Nephron (organoid): Measurements from ENCODE around the gene TSC22D2.

ENCODE experiments used
- H3K27ac Mint-ChIP-seq, 3 experiments: 2 replicates each; pipeline ENCODE4 v1.8.0; 2020; ENCODE audit warnings: mixed read lengths in 3 of 3, mild to moderate bottlenecking in 2 of 3, moderate library complexity in 1 of 3
- H3K27me3 Mint-ChIP-seq: 2 replicates; pipeline ENCODE4 v1.8.0; 2021; ENCODE audit warnings: low read depth, mild to moderate bottlenecking, moderate library complexity, mixed read lengths
- H3K36me3 Mint-ChIP-seq: 2 replicates; pipeline ENCODE4 v1.8.0; 2020; ENCODE audit warnings: low read depth, mixed read lengths
- H3K4me1 Mint-ChIP-seq: 2 replicates; pipeline ENCODE4 v1.8.0; 2020; ENCODE audit warnings: mixed read lengths
- H3K4me3 Mint-ChIP-seq, 3 experiments: 2 replicates each; pipeline ENCODE4 v1.8.0; 2020; ENCODE audit warnings: mild to moderate bottlenecking in 3 of 3, mixed read lengths in 3 of 3, moderate library complexity in 2 of 3
- H3K9me3 Mint-ChIP-seq: 2 replicates; pipeline ENCODE4 v1.8.0; 2020; ENCODE audit warnings: mixed read lengths
- TF ChIP-seq, protein P1 (sequence below), 3 experiments: fragments of 200-600 bp; sonication (generic); IDR thresholded peaks; one replicate each; pipeline ENCODE4 v1.5.0; 2021; ENCODE audit warnings: antibody characterized with exemption in 3 of 3; ENCODE audit not compliant: unreplicated experiment in 3 of 3

TSC22D2 gene

DNA sequence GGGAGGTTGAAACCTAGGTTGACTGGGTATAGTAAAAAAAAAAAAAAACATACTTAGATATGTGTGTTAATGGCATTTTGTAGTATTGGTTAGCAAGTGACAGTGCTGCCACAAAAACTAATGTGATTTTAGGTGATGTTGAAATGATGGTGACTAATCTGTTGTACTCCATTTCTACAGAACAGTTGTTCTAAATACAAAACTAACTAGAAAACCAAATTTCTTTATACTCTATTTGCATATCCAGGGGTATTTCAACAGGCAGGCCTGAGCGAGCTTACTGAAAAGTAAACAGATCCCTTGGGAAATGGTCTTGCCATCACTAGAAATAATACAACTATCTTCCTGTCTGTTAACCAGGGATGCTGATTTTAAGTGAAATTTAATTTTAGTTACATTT is 20.5 kb downstream of the TSC22D2 start:
- Mint-ChIP-seq H3K27ac (no peak overlapping the region), H3K4me3 (no peak overlapping the region), H3K9me3 (no peaks in the 10 kb centered on the region), H3K36me3 (peaks cover 46% of the 10 kb centered on the region), H3K27me3 (no peaks in the 10 kb centered on the region), H3K4me1 (no peaks in the 10 kb centered on the region)
- TF ChIP-seq, protein P1, sequence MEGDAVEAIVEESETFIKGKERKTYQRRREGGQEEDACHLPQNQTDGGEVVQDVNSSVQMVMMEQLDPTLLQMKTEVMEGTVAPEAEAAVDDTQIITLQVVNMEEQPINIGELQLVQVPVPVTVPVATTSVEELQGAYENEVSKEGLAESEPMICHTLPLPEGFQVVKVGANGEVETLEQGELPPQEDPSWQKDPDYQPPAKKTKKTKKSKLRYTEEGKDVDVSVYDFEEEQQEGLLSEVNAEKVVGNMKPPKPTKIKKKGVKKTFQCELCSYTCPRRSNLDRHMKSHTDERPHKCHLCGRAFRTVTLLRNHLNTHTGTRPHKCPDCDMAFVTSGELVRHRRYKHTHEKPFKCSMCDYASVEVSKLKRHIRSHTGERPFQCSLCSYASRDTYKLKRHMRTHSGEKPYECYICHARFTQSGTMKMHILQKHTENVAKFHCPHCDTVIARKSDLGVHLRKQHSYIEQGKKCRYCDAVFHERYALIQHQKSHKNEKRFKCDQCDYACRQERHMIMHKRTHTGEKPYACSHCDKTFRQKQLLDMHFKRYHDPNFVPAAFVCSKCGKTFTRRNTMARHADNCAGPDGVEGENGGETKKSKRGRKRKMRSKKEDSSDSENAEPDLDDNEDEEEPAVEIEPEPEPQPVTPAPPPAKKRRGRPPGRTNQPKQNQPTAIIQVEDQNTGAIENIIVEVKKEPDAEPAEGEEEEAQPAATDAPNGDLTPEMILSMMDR (IDR thresholded peaks at IDR 0.05; ENCODE audit: unreplicated experiment in 3 of 3): no peak

DNA sequence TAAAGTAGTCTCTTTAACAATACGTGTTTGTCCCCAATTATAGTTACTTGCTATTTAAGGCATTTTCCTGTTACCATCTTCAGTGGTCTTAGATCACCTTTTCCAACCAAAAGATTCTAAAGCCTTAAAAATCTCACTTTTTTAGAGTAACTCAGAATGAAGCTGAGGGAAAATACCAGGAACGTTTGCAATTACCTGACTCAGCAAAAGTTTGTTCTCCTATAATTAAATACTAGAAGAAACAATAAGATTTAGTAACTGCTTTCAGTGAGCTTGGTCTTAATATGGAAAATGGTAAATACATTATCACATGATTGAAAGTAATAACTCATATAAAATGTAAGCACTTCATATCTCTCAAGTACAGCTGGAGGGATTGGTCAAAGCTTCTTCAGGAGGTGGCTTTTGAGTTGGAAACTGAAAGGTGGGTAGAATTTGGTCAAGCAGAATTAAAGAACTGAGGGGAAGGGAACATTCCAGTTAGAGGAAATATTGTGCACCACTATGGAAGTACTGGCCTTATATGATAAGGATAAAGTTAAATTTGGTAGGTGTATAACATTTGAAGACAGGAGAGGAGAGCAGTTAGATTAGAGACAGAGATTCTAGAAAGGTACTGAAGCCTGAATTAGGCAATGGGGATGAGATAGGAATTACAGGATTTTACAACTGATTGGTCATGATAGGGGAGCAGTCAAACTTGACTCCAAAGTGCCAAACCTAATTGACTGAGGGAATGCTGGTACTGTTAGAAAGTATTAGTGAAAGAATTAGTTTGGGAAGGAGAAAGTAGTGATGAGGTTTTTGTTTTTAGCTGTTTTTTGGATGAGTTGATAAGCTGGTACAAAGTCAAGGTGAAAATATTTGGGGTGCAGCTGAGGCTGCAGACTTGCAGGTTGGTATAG is 21.9 kb downstream of the TSC22D2 start:
- Mint-ChIP-seq H3K9me3 (no peaks in the 10 kb centered on the region), H3K4me3 (no peak overlapping the region), H3K36me3 (peaks cover 40% of the 10 kb centered on the region), H3K27me3 (no peaks in the 10 kb centered on the region), H3K4me1 (no peaks in the 10 kb centered on the region), H3K27ac (no peak overlapping the region)
- TF ChIP-seq, protein P1 (IDR thresholded peaks at IDR 0.05; ENCODE audit: unreplicated experiment in 3 of 3): no peak

DNA sequence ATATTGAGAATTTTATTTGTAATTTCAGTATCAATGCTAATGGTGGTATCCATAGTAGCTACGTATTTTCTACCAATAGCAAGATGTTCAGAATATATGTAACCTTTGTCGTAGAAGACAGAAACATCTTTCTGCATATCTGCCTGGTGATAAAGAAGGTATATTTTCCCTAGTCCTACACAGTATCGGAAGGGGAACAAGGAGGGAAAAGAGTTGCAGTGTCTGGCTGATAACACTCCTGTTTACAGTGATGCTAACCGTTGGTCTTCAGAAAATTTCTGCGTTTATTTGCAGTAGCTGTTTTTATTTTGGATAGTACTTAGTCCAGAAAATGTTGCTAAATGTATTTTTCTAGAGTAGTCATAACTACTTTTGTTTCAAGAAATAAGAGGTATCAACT is 25.2 kb downstream of the TSC22D2 start:
- H3K4me1 Mint-ChIP-seq: no peaks in the 10 kb centered on the region
- no peaks in the 10 kb centered on the region for H3K27me3 Mint-ChIP-seq
- H3K36me3 Mint-ChIP-seq: peaks cover 21% of the 10 kb centered on the region

DNA sequence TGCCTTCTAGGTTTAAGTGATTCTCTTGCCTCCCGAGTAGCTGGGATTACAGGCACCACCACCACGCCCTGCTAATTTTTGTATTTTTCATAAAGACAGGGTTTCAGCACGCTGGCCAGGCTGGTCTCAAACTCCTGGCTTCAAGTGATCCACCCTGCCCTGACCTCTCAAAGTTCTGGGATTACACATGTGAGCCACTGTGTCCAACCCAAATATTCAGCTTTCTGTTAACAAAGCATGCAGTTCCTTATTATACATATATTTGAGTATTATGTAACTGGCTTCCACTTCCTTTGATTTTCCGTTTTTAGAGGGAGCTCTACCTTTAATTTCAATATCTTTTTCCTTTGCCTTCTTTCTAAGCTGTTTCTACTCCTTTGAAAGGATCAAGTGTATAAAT is 26.1 kb downstream of the TSC22D2 start:
- Mint-ChIP-seq H3K4me3 (no peak overlapping the region), H3K27me3 (no peaks in the 10 kb centered on the region), H3K4me1 (no peaks in the 10 kb centered on the region), H3K27ac (no peak overlapping the region), H3K9me3 (no peaks in the 10 kb centered on the region), H3K36me3 (peaks cover 24% of the 10 kb centered on the region)
- TF ChIP-seq, protein P1 (IDR thresholded peaks at IDR 0.05; ENCODE audit: unreplicated experiment in 3 of 3): no peak

More for the DNA sequence above, 25.2 kb downstream of the TSC22D2 start:
- H3K4me3 Mint-ChIP-seq: no peak overlapping the region
- H3K27ac Mint-ChIP-seq: no peak overlapping the region
- TF ChIP-seq, protein P1 (IDR thresholded peaks at IDR 0.05; ENCODE audit: unreplicated experiment in 3 of 3): no peak
- H3K9me3 Mint-ChIP-seq: no peaks in the 10 kb centered on the region

DNA sequence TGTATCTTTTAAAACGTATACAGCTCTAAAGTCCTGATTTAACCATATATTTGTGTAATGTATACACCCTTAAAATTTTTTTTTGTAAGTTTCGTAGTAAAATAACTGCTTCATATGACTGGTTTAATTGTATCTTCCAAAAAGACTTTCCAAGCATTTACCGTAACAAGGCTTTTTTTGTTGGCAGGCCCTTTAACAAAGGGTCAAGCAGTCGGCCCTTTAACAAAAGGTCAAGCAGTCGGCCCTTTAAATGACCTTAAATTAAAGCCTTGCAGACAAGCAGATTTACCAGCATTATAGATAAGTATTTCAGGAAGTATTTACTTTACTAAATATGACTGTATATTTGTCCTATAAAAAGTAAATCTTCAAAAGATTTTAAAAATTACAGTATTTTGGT is 28.1 kb downstream of the TSC22D2 start:
- no peak overlapping the region for H3K4me3 Mint-ChIP-seq
- peaks cover 20% of the 10 kb centered on the region for H3K36me3 Mint-ChIP-seq
- TF ChIP-seq, protein P1 (IDR thresholded peaks at IDR 0.05; ENCODE audit: unreplicated experiment in 3 of 3): no peak
- no peaks in the 10 kb centered on the region for H3K4me1 Mint-ChIP-seq
- H3K9me3 Mint-ChIP-seq: no peaks in the 10 kb centered on the region
- H3K27me3 Mint-ChIP-seq: no peaks in the 10 kb centered on the region
- H3K27ac Mint-ChIP-seq: no peak overlapping the region

DNA sequence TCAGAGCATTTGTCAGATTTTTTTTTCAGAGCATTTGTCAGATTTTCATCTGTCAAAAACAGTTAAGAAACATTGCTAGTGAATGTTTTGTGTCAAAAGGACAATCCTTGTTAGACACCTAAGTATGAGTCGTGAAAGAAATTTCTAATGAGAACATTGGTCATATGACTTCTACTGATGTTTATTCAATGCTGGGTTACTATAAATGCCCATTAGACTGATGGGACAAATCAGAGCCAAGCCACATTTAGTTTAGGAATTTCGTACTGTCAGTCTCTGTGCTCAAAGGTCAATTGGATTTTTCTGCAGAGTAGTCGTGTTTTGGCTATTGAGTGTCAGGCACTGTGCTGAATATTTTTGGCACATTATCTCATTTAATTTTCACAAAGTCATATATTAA is 31.6 kb downstream of the TSC22D2 start:
- Mint-ChIP-seq H3K4me1 (no peaks in the 10 kb centered on the region), H3K36me3 (peaks cover 40% of the 10 kb centered on the region), H3K4me3 (no peak overlapping the region), H3K9me3 (no peaks in the 10 kb centered on the region), H3K27ac (no peak overlapping the region), H3K27me3 (no peaks in the 10 kb centered on the region)
- TF ChIP-seq, protein P1 (IDR thresholded peaks at IDR 0.05; ENCODE audit: unreplicated experiment in 3 of 3): no peak
